ENCODE data around the gene ANTXRL.

DNA sequence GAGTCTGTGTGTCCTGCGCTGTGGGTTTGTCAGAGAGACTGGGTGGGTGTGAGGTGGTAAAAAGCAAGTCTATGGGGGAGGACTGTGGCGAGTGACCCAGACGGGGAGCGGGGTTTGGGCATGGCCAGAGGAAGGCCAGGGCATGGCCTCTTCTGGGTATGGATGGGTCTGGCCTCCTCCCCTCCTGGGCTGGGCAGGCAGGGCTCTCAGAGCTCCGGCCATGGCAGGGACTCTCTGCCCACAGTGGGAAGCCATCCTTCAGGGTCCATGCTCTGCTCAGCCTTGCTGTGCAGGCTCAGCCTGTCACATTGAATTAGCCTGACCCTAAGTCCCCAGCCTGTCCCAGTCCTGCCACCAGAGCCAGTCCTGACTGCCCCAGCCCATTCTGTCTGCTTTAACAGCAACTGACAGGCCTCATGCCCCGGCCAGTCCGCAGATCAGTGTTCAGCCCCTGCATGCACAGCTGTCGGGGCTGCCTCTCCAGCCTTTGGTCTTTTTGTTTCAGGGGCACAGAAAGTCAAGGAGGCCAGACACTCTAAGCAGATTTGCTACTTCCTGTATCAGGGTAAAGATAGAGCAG, 7.9 kb downstream of the ANTXRL start:
- TF ChIP-seq, protein P1, sequence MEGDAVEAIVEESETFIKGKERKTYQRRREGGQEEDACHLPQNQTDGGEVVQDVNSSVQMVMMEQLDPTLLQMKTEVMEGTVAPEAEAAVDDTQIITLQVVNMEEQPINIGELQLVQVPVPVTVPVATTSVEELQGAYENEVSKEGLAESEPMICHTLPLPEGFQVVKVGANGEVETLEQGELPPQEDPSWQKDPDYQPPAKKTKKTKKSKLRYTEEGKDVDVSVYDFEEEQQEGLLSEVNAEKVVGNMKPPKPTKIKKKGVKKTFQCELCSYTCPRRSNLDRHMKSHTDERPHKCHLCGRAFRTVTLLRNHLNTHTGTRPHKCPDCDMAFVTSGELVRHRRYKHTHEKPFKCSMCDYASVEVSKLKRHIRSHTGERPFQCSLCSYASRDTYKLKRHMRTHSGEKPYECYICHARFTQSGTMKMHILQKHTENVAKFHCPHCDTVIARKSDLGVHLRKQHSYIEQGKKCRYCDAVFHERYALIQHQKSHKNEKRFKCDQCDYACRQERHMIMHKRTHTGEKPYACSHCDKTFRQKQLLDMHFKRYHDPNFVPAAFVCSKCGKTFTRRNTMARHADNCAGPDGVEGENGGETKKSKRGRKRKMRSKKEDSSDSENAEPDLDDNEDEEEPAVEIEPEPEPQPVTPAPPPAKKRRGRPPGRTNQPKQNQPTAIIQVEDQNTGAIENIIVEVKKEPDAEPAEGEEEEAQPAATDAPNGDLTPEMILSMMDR (IDR thresholded peaks at IDR 0.05): no peak
- no peak for TF ChIP-seq POLR2A (IDR thresholded peaks at IDR 0.05)

Data from uterus (tissue), 2 donors.